Left cardiac atrium (tissue), 4 donors: ENCODE results near the gene ELMO3. TPM values are rescaled to one million over a fixed set of nuclear protein-coding genes. Genes with fewer than 3 reads are reported as not detected.

Experiments used
- ATAC-seq, 2 donors: fragments of 200-7000 bp; cut with Tn5 transposase; one replicate each; pipeline ENCODE4 v1.9.1; 2020; ENCODE audit warnings: mild to moderate bottlenecking in 2 of 2, moderate library complexity in 2 of 2
- DNase-seq: peaks from one replicate; pipeline ENCODE4 v3.0.0-alpha.2; 2020
- intact Hi-C, 2 donors: fragments of 100-400 bp; cut with DNase I; formaldehyde crosslinking; loops; one replicate each; pipeline versions ENCODE4 v1.14.1 to v1.15.1; 2022 to 2023
- total RNA-seq, 2 donors: library from RNA; stranded (reverse); fragmentation: NEBNext Ultra II Directional; extraction: Animal tissue kit (Norgen Biotek cat#: 25700); gene quantifications; one replicate each; pipeline ENCODE4 v1.2.1, GENCODE V29; 2021
- donor health status: DM: no; HTN: yes; CAD: no.
- donor health status: DM: no; HTN: yes; CAD: no; lungs with severe emphysema.
- donor health status: DM: yes; HTN: yes; CAD: no.
- donor health status: Dilated cardiomyopathy.

The ELMO3 gene
- total RNA-seq, 2 donors from 2014 or later, result 1.0 to 1.6 TPM

GRCh38 chr16:67162506-67163163 lies 36.3 kb upstream of the ELMO3 start:
- no peak for DNase-seq
- ATAC-seq, result no peak
- intact Hi-C loops, result no loop called here

GRCh38 chr16:67163164-67163998 lies 35.5 kb upstream of the ELMO3 start:
- DNase-seq (peak; percentile 67), ATAC-seq (peak; percentile 9 to 49)

GRCh38 chr16:67163999-67164558 lies 34.9 kb upstream of the ELMO3 start:
- peak; percentile 0 to 4 for ATAC-seq
- DNase-seq, result peak; percentile 40
- intact Hi-C loops, result no loop called here

More at GRCh38 chr16:67163164-67163998, 35.5 kb upstream of the ELMO3 start:
- intact Hi-C loops, result no loop called here

GRCh38 chr16:67164599-67165061 lies 34.3 kb upstream of the ELMO3 start, which contains the start of gene HSF4:
Gene HSF4 (plus strand): TSS chr16:67164745. CDS start chr16:67164812, 67 bp downstream.
- peak; percentile 77 for DNase-seq
- intact Hi-C loops, result no loop called here
- peak; percentile 28 to 46 for ATAC-seq

GRCh38 chr16:67165121-67166078 lies 33.5 kb upstream of the ELMO3 start:
- intact Hi-C loops, result no loop called here
- ATAC-seq, result no peak
- peak; percentile 30 for DNase-seq

GRCh38 chr16:67166110-67166547 lies 32.8 kb upstream of the ELMO3 start:
- intact Hi-C loops, result no loop called here
- DNase-seq (peak; percentile 21), ATAC-seq (no peak)

GRCh38 chr16:67166598-67167168 lies 32.2 kb upstream of the ELMO3 start:
- ATAC-seq, result no peak
- intact Hi-C loops, result no loop called here
- no peak for DNase-seq

- intact Hi-C loops, result no loop called here
- no peak for ATAC-seq
- no peak for DNase-seq
Measured at GRCh38 chr16:67167588-67167987, 31.3 kb upstream of the ELMO3 start.

GRCh38 chr16:67169011-67169451 lies 29.9 kb upstream of the ELMO3 start:
- no peak for ATAC-seq
- intact Hi-C loops, result no loop called here
- no peak for DNase-seq

- intact Hi-C loops, result no loop called here
- ATAC-seq (peak; percentile 0 to 2), DNase-seq (no peak)
Measured at GRCh38 chr16:67169642-67170167, 29.2 kb upstream of the ELMO3 start.

- DNase-seq, result peak; percentile 90
- intact Hi-C loops, result no loop called here
- peak; percentile 71 to 73 for ATAC-seq
Measured at GRCh38 chr16:67170168-67170948, 28.6 kb upstream of the ELMO3 start, which contains the start of gene NOL3. Gene NOL3 (plus strand): TSS chr16:67170538.

GRCh38 chr16:67170949-67171649 lies 27.8 kb upstream of the ELMO3 start:
- DNase-seq (no peak), ATAC-seq (peak; percentile 0 to 5)
- intact Hi-C loops, result no loop called here

GRCh38 chr16:67173323-67173722 lies 25.6 kb upstream of the ELMO3 start:
- intact Hi-C loops, result no loop called here
- ATAC-seq (no peak), DNase-seq (no peak)

- intact Hi-C loops, result no loop called here
- DNase-seq (peak; percentile 92), ATAC-seq (peak; percentile 77 to 79)
Measured at GRCh38 chr16:67173808-67174705, 24.9 kb upstream of the ELMO3 start.

- ATAC-seq, result no peak
- intact Hi-C loops, result no loop called here
- DNase-seq, result no peak
Measured at GRCh38 chr16:67174706-67175231, 24.2 kb upstream of the ELMO3 start.
